SK-N-SH treated with all-trans-retinoic acid at 6 μM for 48 hours (cell line): ENCODE measurements around the gene EWSR1.

Experiments used
- ATAC-seq: fragments of 200-7000 bp; cut with Tn5 transposase; 3 replicates; pipeline ENCODE4 v1.9.1; 2020; ENCODE audit warnings: mild to moderate bottlenecking, moderate library complexity
- ARNTL ChIP-seq: fragments of 450-650 bp; formaldehyde crosslinking; IDR thresholded peaks from 2 replicates; pipeline ENCODE4 v1.5.0; 2020; ENCODE audit warnings: low read depth, mild to moderate bottlenecking, moderate library complexity, borderline replicate concordance
- BACH2 ChIP-seq: fragments of 250-450 bp; sonication (Bioruptor Pico); IDR thresholded peaks from 2 replicates; pipeline ENCODE4 v1.9.0; 2021; ENCODE audit warnings: mild to moderate bottlenecking, borderline replicate concordance
- CREB5 ChIP-seq: fragments of 250-450 bp; sonication (Bioruptor Pico); IDR thresholded peaks from 2 replicates; pipeline ENCODE4 v1.5.1; 2020; ENCODE audit warnings: low read depth, mild to moderate bottlenecking, moderate library complexity
- CSDC2 ChIP-seq: fragments of 250-450 bp; sonication (Bioruptor Pico); IDR thresholded peaks from 2 replicates; pipeline ENCODE4 v1.5.0; 2020; ENCODE audit warnings: mild to moderate bottlenecking, moderate library complexity
- ESRRG ChIP-seq: fragments of 250-450 bp; sonication (Bioruptor Pico); IDR thresholded peaks from 2 replicates; pipeline ENCODE4 v1.6.1; 2021; ENCODE audit warnings: mild to moderate bottlenecking
- GLIS3 ChIP-seq: fragments of 250-450 bp; sonication (Bioruptor Pico); IDR thresholded peaks from 2 replicates; pipeline ENCODE4 v1.5.0; 2020; ENCODE audit warnings: mild to moderate bottlenecking, moderate library complexity
- ISL1 ChIP-seq: fragments of 250-450 bp; sonication (Bioruptor Pico); IDR thresholded peaks from 2 replicates; pipeline ENCODE4 v2.1.2; 2022; ENCODE audit warnings: mild to moderate bottlenecking, moderate library complexity
- PATZ1 ChIP-seq: fragments of 250-450 bp; sonication (Bioruptor Pico); IDR thresholded peaks from 2 replicates; pipeline ENCODE4 v1.8.0; 2020; ENCODE audit warnings: mild to moderate bottlenecking, moderate library complexity, borderline replicate concordance
- PPARA ChIP-seq: fragments of 250-450 bp; sonication (Bioruptor Pico); IDR thresholded peaks from 2 replicates; pipeline ENCODE4 v1.5.0; 2020; ENCODE audit warnings: mild to moderate bottlenecking, borderline replicate concordance
- SNAI2 ChIP-seq: fragments of 250-450 bp; sonication (Bioruptor Pico); IDR thresholded peaks from 2 replicates; pipeline ENCODE4 v1.5.0; 2020; ENCODE audit warnings: mild to moderate bottlenecking, moderate library complexity
- TOX ChIP-seq: fragments of 250-450 bp; sonication (Bioruptor Pico); IDR thresholded peaks from 2 replicates; pipeline ENCODE4 v1.8.0; 2021; ENCODE audit warnings: mild to moderate bottlenecking, moderate library complexity, borderline replicate concordance
- TSHZ2 ChIP-seq: fragments of 250-450 bp; sonication (Bioruptor Pico); IDR thresholded peaks from 2 replicates; pipeline ENCODE4 v1.5.0; 2020; ENCODE audit warnings: mild to moderate bottlenecking, moderate library complexity
- ZC3H10 ChIP-seq: fragments of 250-450 bp; sonication (Bioruptor Pico); IDR thresholded peaks from 2 replicates; pipeline ENCODE4 v1.5.1; 2021; ENCODE audit warnings: mild to moderate bottlenecking, moderate library complexity
- ZFP30 ChIP-seq: fragments of 450-650 bp; formaldehyde crosslinking; IDR thresholded peaks from 2 replicates; pipeline ENCODE4 v1.5.0; 2022; ENCODE audit warnings: mild to moderate bottlenecking, moderate library complexity
- ZNF565 ChIP-seq: fragments of 450-650 bp; formaldehyde crosslinking; conservative IDR thresholded peaks from 2 replicates; pipeline ENCODE4 v1.5.0; 2020; ENCODE audit warnings: low read depth, mild to moderate bottlenecking, moderate library complexity
- ZNF70 ChIP-seq: fragments of 450-650 bp; formaldehyde crosslinking; IDR thresholded peaks from 2 replicates; pipeline ENCODE4 v1.5.0; 2020; ENCODE audit warnings: mild to moderate bottlenecking, moderate library complexity
- ZNF8 ChIP-seq: fragments of 450-650 bp; formaldehyde crosslinking; IDR thresholded peaks from 2 replicates; pipeline ENCODE4 v1.5.0; 2020; ENCODE audit warnings: mild to moderate bottlenecking, moderate library complexity

Gene EWSR1

GRCh38 chr22:29291215-29291614 lies 23.1 kb downstream of the EWSR1 start:
- ATAC-seq: peak; percentile 17; the same call in 1 of the 3 replicates

GRCh38 chr22:29292379-29292778 lies 24.3 kb downstream of the EWSR1 start:
- TF ChIP-seq TSHZ2 (CRISPR knock-in tag) (no peak), ZNF70 (CRISPR knock-in tag) (no peak), ZNF8 (CRISPR knock-in tag) (no peak), GLIS3 (CRISPR knock-in tag) (no peak), SNAI2 (no peak)
- TF ChIP-seq, all 23 proteins: peak for 0
- ATAC-seq: no peak

More at GRCh38 chr22:29291215-29291614, 23.1 kb downstream of the EWSR1 start:
- no peak for TF ChIP-seq ZNF565 (CRISPR knock-in tag)
- TF ChIP-seq CSDC2 (CRISPR knock-in tag): no peak
- no peak for TF ChIP-seq ISL1 (CRISPR knock-in tag)
- TF ChIP-seq CREB5 (CRISPR knock-in tag): no peak
- no peak for TF ChIP-seq ZNF8 (CRISPR knock-in tag)
- TF ChIP-seq ARNTL: no peak
- no peak for TF ChIP-seq TOX (CRISPR knock-in tag)
- no peak for TF ChIP-seq SNAI2

GRCh38 chr22:29298641-29299040 lies 30.6 kb downstream of the EWSR1 start:
- TF ChIP-seq SNAI2: no peak
- TF ChIP-seq ZFP30 (CRISPR knock-in tag): no peak
- no peak for TF ChIP-seq TOX (CRISPR knock-in tag)
- TF ChIP-seq PPARA (CRISPR knock-in tag): no peak
- no peak for TF ChIP-seq GLIS3 (CRISPR knock-in tag)
- no peak for TF ChIP-seq ISL1 (CRISPR knock-in tag)
- no peak for TF ChIP-seq ESRRG (CRISPR knock-in tag)
- TF ChIP-seq CSDC2 (CRISPR knock-in tag): no peak
- no peak for TF ChIP-seq CREB5 (CRISPR knock-in tag)
- no peak for ATAC-seq

- no peak for TF ChIP-seq ZFP30 (CRISPR knock-in tag)
- TF ChIP-seq PATZ1 (CRISPR knock-in tag): no peak
- TF ChIP-seq SNAI2: no peak
- no peak for TF ChIP-seq ARNTL
- no peak for TF ChIP-seq ZC3H10 (CRISPR knock-in tag)
- TF ChIP-seq BACH2 (CRISPR knock-in tag): no peak
- no peak for ATAC-seq
These were observed 31.2 kb downstream of the EWSR1 start for GRCh38 chr22:29299136-29299900.

GRCh38 chr22:29300467-29300806 lies 32.4 kb downstream of the EWSR1 start:
- no peak for TF ChIP-seq ARNTL
- TF ChIP-seq, all 23 proteins: peak for 0
- ATAC-seq: no peak
